Measurements from ENCODE around the gene FRG2C.
"Not testable (repeated sequence)": the region's sequence is repeated elsewhere in the genome, so short reads cannot be mapped to it uniquely, and the experiment has no call there.

GRCh38 chr3:75659108-75659433 lies 5.1 kb upstream of the FRG2C start:
- not testable (repeated sequence) for TF ChIP-seq CTCF (IDR thresholded peaks at IDR 0.05); SMC3 (IDR thresholded peaks at IDR 0.05; ENCODE audit: low read depth, low read length); EP300 (IDR thresholded peaks at IDR 0.05; ENCODE audit: borderline replicate concordance in 1 of 2, low read depth in 1 of 2, low read length in 1 of 2); USF2 (IDR thresholded peaks at IDR 0.05; ENCODE audit: borderline replicate concordance, low read depth, low read length); IRF3 (IDR thresholded peaks at IDR 0.05; ENCODE audit: low read depth, low read length); GABPA (IDR thresholded peaks at IDR 0.05; ENCODE audit: low read depth); YY1 (IDR thresholded peaks at IDR 0.05; ENCODE audit: low read depth); EZH2phosphoT487 (IDR thresholded peaks at IDR 0.05; ENCODE audit: borderline replicate concordance, low read depth)

All from SK-N-SH (cell line).